HCT116 (cell line): ENCODE data around the gene SMYD3. TPM values are rescaled to one million over a fixed set of nuclear protein-coding genes. Genes with fewer than 3 reads are reported as not detected.

Experiments used
- ATAC-seq: fragments of 200-7000 bp; cut with Tn5 transposase; 2 replicates; pipeline ENCODE4 v1.9.1; 2020; ENCODE audit warnings: mild to moderate bottlenecking, moderate library complexity
- BruUV-seq: library from RNA; stranded (reverse); fragments of 400-500 nt; replicated peaks from 2 replicates; lab custom pipeline; 2021; lab: Mats Ljungman, UMichigan
- CTCF ChIA-PET: fragments of 300-600 bp; sonication (Branson Sonifier 250); formaldehyde crosslinking; loops from one replicate; lab custom pipeline; 2021; ENCODE audit warnings: antibody characterized with exemption; lab: Charles Lee
- POLR2A ChIA-PET: fragments of 300-600, 350-600 bp; sonication (Branson Sonifier 250); formaldehyde crosslinking; loops from one replicate; lab custom pipeline; 2021; ENCODE audit warnings: antibody characterized with exemption; lab: Charles Lee
- RAD21 ChIA-PET, 2 experiments: fragments of 300-600 bp; sonication (Branson Sonifier 250); formaldehyde crosslinking; loops; one replicate each; lab custom pipeline; 2023; ENCODE audit warnings: low total read pairs in 2 of 2; ENCODE audit not compliant: uncharacterized antibody in 2 of 2, unreplicated experiment in 2 of 2, low non-redundant PET in 1 of 2; lab: Charles Lee
- DNase-seq: peaks from one replicate; pipeline ENCODE4 v3.0.0-alpha.2; 2010; ENCODE audit warnings: low read depth, low spot score
- H2AFZ ChIP-seq: fragments of 200-600 bp; shearing (Covaris generic), sonication (generic); 2 replicates; pipeline ENCODE4 v1.6.1; 2017; ENCODE audit warnings: low read depth, mixed run types, mixed read lengths, antibody characterized with exemption, low read length; ENCODE audit not compliant: poor library complexity, severe bottlenecking
- H3K27ac ChIP-seq: 2 replicates; pipeline ENCODE4 v1.5.1; 2012; ENCODE audit warnings: low read depth, low read length
- H3K27me3 ChIP-seq: fragments of 200-600 bp; sonication (generic); 2 replicates; pipeline ENCODE4 v1.6.1; 2016; ENCODE audit warnings: mixed run types, low read length, mixed read lengths; ENCODE audit not compliant: insufficient read depth
- H3K36me3 ChIP-seq, 2 experiments: fragments of 200-500 bp in 1 of 2; fragments of 200-600 bp in 1 of 2; sonication (Bioruptor generic) in 1 of 2; sonication (generic) in 1 of 2; 2 replicates each; pipeline versions ENCODE4 v1.5.1 to v1.6.1; 2014 to 2016; ENCODE audit warnings: low read length in 2 of 2, inconsistent platforms in 1 of 2, mixed read lengths in 1 of 2, mixed run types in 1 of 2; ENCODE audit not compliant: insufficient read depth in 2 of 2, control insufficient read depth in 1 of 2
- H3K4me1 ChIP-seq, 2 experiments: fragments of 200-600 bp in 1 of 2; sonication (generic) in 1 of 2; 2 replicates each; pipeline versions ENCODE4 v1.5.1 to v1.6.1; 2012 to 2017; ENCODE audit warnings: low read length in 2 of 2, inconsistent platforms in 1 of 2, mild to moderate bottlenecking in 1 of 2, mixed read lengths in 1 of 2, mixed run types in 1 of 2, moderate library complexity in 1 of 2; ENCODE audit not compliant: insufficient read depth in 2 of 2, control insufficient read depth in 1 of 2
- H3K4me2 ChIP-seq: fragments of 200-600 bp; sonication (generic); 2 replicates; pipeline ENCODE4 v1.6.1; 2017; ENCODE audit warnings: mixed run types, low read length, mixed read lengths
- H3K4me3 ChIP-seq, 2 experiments: fragments of 200-600 bp in 1 of 2; sonication (generic) in 1 of 2; replicated peaks in 1 of 2; 2 replicates each; pipeline ENCODE4 v1.5.1; 2011 to 2016; ENCODE audit warnings: low read length in 2 of 2, control low read depth in 1 of 2, low read depth in 1 of 2, mild to moderate bottlenecking in 1 of 2, mixed read lengths in 1 of 2, mixed run types in 1 of 2
- H3K79me2 ChIP-seq: fragments of 200-600 bp; sonication (generic); 2 replicates; pipeline ENCODE4 v1.6.1; 2017; ENCODE audit warnings: mild to moderate bottlenecking, mixed run types, low read length, moderate library complexity, mixed read lengths; ENCODE audit not compliant: insufficient read depth
- H3K9ac ChIP-seq: fragments of 200-600 bp; sonication (generic); 2 replicates; pipeline ENCODE4 v1.6.1; 2016; ENCODE audit warnings: low read length, mixed read lengths
- H3K9me2 ChIP-seq: fragments of 200-600 bp; sonication (generic), shearing (Covaris generic); 2 replicates; pipeline ENCODE4 v1.6.1; 2017; ENCODE audit warnings: mixed run types, mild to moderate bottlenecking, moderate library complexity; ENCODE audit not compliant: insufficient read depth
- H3K9me3 ChIP-seq, 2 experiments: fragments of 200-500 bp in 1 of 2; fragments of 200-600 bp in 1 of 2; sonication (Bioruptor generic) in 1 of 2; sonication (generic) in 1 of 2; 2 replicates each; pipeline ENCODE4 v1.6.1; 2014 to 2017; ENCODE audit warnings: low read length in 2 of 2, mixed read lengths in 2 of 2, inconsistent platforms in 1 of 2, low read depth in 1 of 2, mild to moderate bottlenecking in 1 of 2, mixed run types in 1 of 2, moderate library complexity in 1 of 2; ENCODE audit not compliant: control insufficient read depth in 1 of 2, insufficient read depth in 1 of 2
- H4K20me1 ChIP-seq: fragments of 200-600 bp; sonication (generic), shearing (Covaris generic); 2 replicates; pipeline ENCODE4 v1.6.1; 2017; ENCODE audit warnings: mixed run types, mild to moderate bottlenecking, moderate library complexity; ENCODE audit not compliant: insufficient read depth
- CEBPB ChIP-seq: IDR thresholded peaks from 2 replicates; pipeline ENCODE4 v1.6.1; 2012; ENCODE audit warnings: low read depth
- CTCF ChIP-seq, 3 experiments: fragments of 200-600 bp in 1 of 3; sonication (generic) in 1 of 3; IDR thresholded peaks in 2 of 3; conservative IDR thresholded peaks in 1 of 3; 2 replicates each; pipeline ENCODE4 v1.5.1; 2012 to 2017; ENCODE audit warnings: low read depth in 2 of 3, low read length in 2 of 3, antibody characterized with exemption in 1 of 3, borderline replicate concordance in 1 of 3, control low read depth in 1 of 3, mild to moderate bottlenecking in 1 of 3, mixed read lengths in 1 of 3, mixed run types in 1 of 3, moderate library complexity in 1 of 3; ENCODE audit not compliant: insufficient read depth in 1 of 3
- EGR1 ChIP-seq: IDR thresholded peaks from 2 replicates; pipeline ENCODE4 v1.6.1; 2012; ENCODE audit warnings: low read depth
- EZH2 ChIP-seq: fragments of 200-600 bp; sonication (generic); IDR thresholded peaks from 2 replicates; pipeline ENCODE4 v1.6.1; 2017; ENCODE audit warnings: antibody characterized with exemption, mixed run types
- EZH2phosphoT487 ChIP-seq: fragments of 200-600 bp; IDR thresholded peaks from 2 replicates; pipeline ENCODE4 v1.6.1; 2018; ENCODE audit warnings: antibody characterized with exemption, borderline replicate concordance
- FOSL1 ChIP-seq: IDR thresholded peaks from 2 replicates; pipeline ENCODE4 v1.6.1; 2012; ENCODE audit warnings: low read depth
- JUND ChIP-seq: IDR thresholded peaks from 2 replicates; pipeline ENCODE4 v1.6.1; 2012
- POLR2A ChIP-seq: IDR thresholded peaks from 2 replicates; pipeline ENCODE4 v1.7.0; 2011; ENCODE audit warnings: borderline replicate concordance; ENCODE audit not compliant: insufficient read depth, insufficient read length; ENCODE audit errors: extremely low read depth
- RAD21 ChIP-seq: IDR thresholded peaks from 2 replicates; pipeline ENCODE4 v1.6.1; 2012; ENCODE audit warnings: low read depth, mild to moderate bottlenecking
- REST ChIP-seq: IDR thresholded peaks from 2 replicates; pipeline ENCODE4 v1.6.1; 2012; ENCODE audit warnings: low read depth
- SIN3A ChIP-seq: IDR thresholded peaks from 2 replicates; pipeline ENCODE4 v1.6.1; 2012; ENCODE audit warnings: low read depth
- SRF ChIP-seq: IDR thresholded peaks from 2 replicates; pipeline ENCODE4 v1.6.1; 2012; ENCODE audit warnings: low read depth
- TCF7L2 ChIP-seq: IDR thresholded peaks from 2 replicates; pipeline ENCODE4 v1.7.0; 2011; ENCODE audit warnings: borderline replicate concordance, inconsistent platforms; ENCODE audit not compliant: insufficient read depth, insufficient read length; ENCODE audit errors: extremely low read depth
- YY1 ChIP-seq: IDR thresholded peaks from 2 replicates; pipeline ENCODE4 v1.6.1; 2011; ENCODE audit warnings: low read length, low read depth, moderate library complexity, mild to moderate bottlenecking; ENCODE audit not compliant: insufficient replicate concordance; ENCODE audit errors: extremely low read depth
- ZFX ChIP-seq: fragments of 450-650 bp; IDR thresholded peaks from 2 replicates; pipeline ENCODE4 v1.6.1; 2017
- ZNF274 ChIP-seq: fragments of 200-500 bp; sonication (Bioruptor generic); IDR thresholded peaks from 2 replicates; pipeline ENCODE4 v1.6.1; 2014; ENCODE audit warnings: mild to moderate bottlenecking, low read depth, low read length, inconsistent platforms
- intact Hi-C: fragments of 100-400 bp; cut with micrococcal nuclease; formaldehyde crosslinking; loops from 2 replicates; pipeline ENCODE4 v1.10.0; 2022
- total RNA-seq: library from RNA; stranded (reverse); gene quantifications from one replicate; pipeline ENCODE4 v1.2.1, GENCODE V29; 2021; ENCODE audit not compliant: unreplicated experiment

SMYD3 gene
- total RNA-seq, 1 experiment from 2014 or later: 33.6 TPM

GRCh38 chr1:246518456-246519205 lies 11.6 kb upstream of the SMYD3 start:
- Histone ChIP-seq H2AFZ (no peak overlapping the region), H4K20me1 (no peaks in the 10 kb centered on the region), H3K4me1 (no peaks in the 10 kb centered on the region), H3K9me2 (no peaks in the 10 kb centered on the region), H3K27ac (no peak overlapping the region), H3K4me3 (no peak overlapping the region), H3K9me3 (peaks cover 14 to 17% of the 10 kb centered on the region in 2 experiments; a peak in 2 of 4 replicates), H3K4me2 (no peak overlapping the region), H3K9ac (no peak overlapping the region), H3K79me2 (no peaks in the 10 kb centered on the region), H3K27me3 (no peaks in the 10 kb centered on the region), H3K36me3 (no peaks in the 10 kb centered on the region)
- BruUV-seq: no TSS peak
- ChIA-PET RAD21 (no interaction called here), POLR2A (no interaction called here), CTCF (no interaction called here)
- no peak for ATAC-seq
- TF ChIP-seq FOSL1 (no peak), ZNF274 (no peak), YY1 (no peak), JUND (no peak), ZFX (no peak), EZH2 (no peak), TCF7L2 (no peak), CEBPB (no peak), SIN3A (no peak), SRF (no peak), RAD21 (no peak), CTCF (IDR thresholded peaks at IDR 0.05 in 2 of 3, conservative IDR thresholded peaks at IDR 0.05 in 1 of 3; ENCODE audit: borderline replicate concordance in 1 of 3, insufficient read depth in 1 of 3, low read depth in 2 of 3, low read length in 2 of 3) (no peak), EZH2phosphoT487 (no peak), REST (no peak), EGR1 (no peak), POLR2A (no peak)
- DNase-seq: no peak
- intact Hi-C loops: no loop called here
